Uterus (tissue), 2 donors: ENCODE results near the gene FN3KRP.

ENCODE experiments used
- POLR2A ChIP-seq, 2 donors: fragments of 450-650 bp; IDR thresholded peaks; one replicate each; pipeline ENCODE4 v1.6.1; 2016; ENCODE audit warnings: antibody characterized with exemption in 2 of 2, mild to moderate bottlenecking in 1 of 2, moderate library complexity in 1 of 2
- TF ChIP-seq, protein P1 (sequence below), 4 experiments: fragments of 200-600 bp in 2 of 4; fragments of 450-650 bp in 2 of 4; sonication (generic) in 2 of 4; IDR thresholded peaks; one replicate each; pipeline ENCODE4 v1.5.1; 2016 to 2019; ENCODE audit warnings: antibody characterized with exemption in 4 of 4, mild to moderate bottlenecking in 2 of 4, moderate library complexity in 1 of 4

DNA sequence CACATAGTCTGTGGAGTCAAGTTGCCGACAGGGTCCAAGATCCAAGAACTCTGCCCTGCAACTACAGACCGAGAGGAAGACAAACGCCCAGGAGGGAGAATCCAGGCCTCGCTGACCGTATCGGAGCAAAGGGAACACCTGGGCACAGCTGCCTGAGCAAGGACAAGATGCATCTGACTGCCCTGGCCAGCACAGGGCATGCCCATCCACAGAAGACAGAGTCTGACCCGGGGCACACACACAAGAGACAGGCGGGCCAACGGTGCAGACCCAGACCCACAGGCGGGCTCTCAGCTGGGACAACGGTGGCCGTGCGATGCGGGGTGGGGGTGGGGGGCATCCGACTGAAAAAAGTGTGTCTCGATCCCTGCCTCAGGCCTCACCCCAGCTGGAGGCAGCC lies 24.2 kb upstream of the FN3KRP start:
- TF ChIP-seq, protein P1, sequence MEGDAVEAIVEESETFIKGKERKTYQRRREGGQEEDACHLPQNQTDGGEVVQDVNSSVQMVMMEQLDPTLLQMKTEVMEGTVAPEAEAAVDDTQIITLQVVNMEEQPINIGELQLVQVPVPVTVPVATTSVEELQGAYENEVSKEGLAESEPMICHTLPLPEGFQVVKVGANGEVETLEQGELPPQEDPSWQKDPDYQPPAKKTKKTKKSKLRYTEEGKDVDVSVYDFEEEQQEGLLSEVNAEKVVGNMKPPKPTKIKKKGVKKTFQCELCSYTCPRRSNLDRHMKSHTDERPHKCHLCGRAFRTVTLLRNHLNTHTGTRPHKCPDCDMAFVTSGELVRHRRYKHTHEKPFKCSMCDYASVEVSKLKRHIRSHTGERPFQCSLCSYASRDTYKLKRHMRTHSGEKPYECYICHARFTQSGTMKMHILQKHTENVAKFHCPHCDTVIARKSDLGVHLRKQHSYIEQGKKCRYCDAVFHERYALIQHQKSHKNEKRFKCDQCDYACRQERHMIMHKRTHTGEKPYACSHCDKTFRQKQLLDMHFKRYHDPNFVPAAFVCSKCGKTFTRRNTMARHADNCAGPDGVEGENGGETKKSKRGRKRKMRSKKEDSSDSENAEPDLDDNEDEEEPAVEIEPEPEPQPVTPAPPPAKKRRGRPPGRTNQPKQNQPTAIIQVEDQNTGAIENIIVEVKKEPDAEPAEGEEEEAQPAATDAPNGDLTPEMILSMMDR (IDR thresholded peaks at IDR 0.05), result no peak
- TF ChIP-seq POLR2A (IDR thresholded peaks at IDR 0.05), result no peak
